HG03175 (cell line): Measurements from ENCODE around the gene ADH1B.
A peak's percentile ranks its signal among the peaks of the same experiment; 100 is the strongest.
"Not testable (repeated sequence)": the region's sequence is repeated elsewhere in the genome, so short reads cannot be mapped to it uniquely, and the experiment has no call there.

ENCODE experiments used
- ATAC-seq: cut with Tn5 transposase; IDR thresholded peaks from one replicate; pipeline ENCODE4 v1.9.1; 2021; ENCODE audit warnings: mild to moderate bottlenecking, moderate library complexity; ENCODE audit not compliant: unreplicated experiment

Gene ADH1B

GRCh38 chr4:99324979-99325378 lies 3.8 kb upstream of the ADH1B start:
- ATAC-seq = no peak

GRCh38 chr4:99324361-99324760 lies 3.2 kb upstream of the ADH1B start:
- no peak for ATAC-seq

- ATAC-seq = no peak
These were observed 2.6 kb upstream of the ADH1B start for GRCh38 chr4:99323756-99324155.

GRCh38 chr4:99317811-99318210 lies 3.4 kb downstream of the ADH1B start:
- not testable (repeated sequence) for ATAC-seq

GRCh38 chr4:99317354-99317753 lies 3.8 kb downstream of the ADH1B start:
- no peak for ATAC-seq

GRCh38 chr4:99315839-99316238 lies 5.4 kb downstream of the ADH1B start:
- no peak for ATAC-seq

GRCh38 chr4:99314211-99314610 lies 7.0 kb downstream of the ADH1B start:
- ATAC-seq = no peak

- no peak for ATAC-seq
These were observed 10.8 kb downstream of the ADH1B start for GRCh38 chr4:99310389-99310788.

- no peak for ATAC-seq
These were observed 15.4 kb downstream of the ADH1B start for GRCh38 chr4:99305638-99306400.

GRCh38 chr4:99301376-99302164 lies 19.6 kb downstream of the ADH1B start:
- no peak for ATAC-seq

GRCh38 chr4:99300934-99301333 lies 20.3 kb downstream of the ADH1B start:
- ATAC-seq = no peak

- ATAC-seq = no peak
These were observed 27.8 kb downstream of the ADH1B start for GRCh38 chr4:99293357-99293756.

- no peak for ATAC-seq
These were observed 30.1 kb downstream of the ADH1B start, which contains the start of gene ADH1A for GRCh38 chr4:99290848-99291786. ADH1A (minus strand) TSS chr4:99290985; CDS start chr4:99290914, 71 bp downstream.

- no peak for ATAC-seq
These were observed 35.8 kb downstream of the ADH1B start for GRCh38 chr4:99285387-99285786.

- no peak for ATAC-seq
These were observed 38.5 kb downstream of the ADH1B start for GRCh38 chr4:99282731-99283130.

GRCh38 chr4:99281261-99281660 lies 39.9 kb downstream of the ADH1B start:
- ATAC-seq = no peak

- no peak for ATAC-seq
These were observed 44.8 kb downstream of the ADH1B start for GRCh38 chr4:99276417-99276816.

- ATAC-seq = no peak
These were observed 45.3 kb downstream of the ADH1B start for GRCh38 chr4:99275885-99276284.

GRCh38 chr4:99275050-99275449 lies 46.2 kb downstream of the ADH1B start:
- ATAC-seq = no peak

GRCh38 chr4:99273704-99274103 lies 47.5 kb downstream of the ADH1B start:
- ATAC-seq = no peak

- ATAC-seq = peak; percentile 50
These were observed 56.3 kb downstream of the ADH1B start for GRCh38 chr4:99264927-99265326.
